OCI-LY7 (cell line): Measurements from ENCODE around the gene SERAC1. TPM values are rescaled to one million over a fixed set of nuclear protein-coding genes. Genes with fewer than 3 reads are reported as not detected.
A peak's percentile ranks its signal among the peaks of the same experiment; 100 is the strongest.

Source experiments
- BruUV-seq: library from RNA; stranded (reverse); fragments of 400-500 nt; replicated peaks from 2 replicates; lab custom pipeline; 2021; lab: Mats Ljungman, UMichigan
- CTCF ChIA-PET: fragments of 300-600 bp; sonication (Branson Sonifier 250); formaldehyde crosslinking; loops from one replicate; lab custom pipeline; 2022; ENCODE audit warnings: antibody characterized with exemption; ENCODE audit not compliant: unreplicated experiment; lab: Charles Lee
- POLR2A ChIA-PET: fragments of 300-600 bp; sonication (Branson Sonifier 250); formaldehyde crosslinking; loops from one replicate; lab custom pipeline; 2022; ENCODE audit warnings: antibody characterized with exemption; lab: Charles Lee
- DNase-seq: peaks from one replicate; pipeline ENCODE4 v3.0.0-alpha.2; 2015; ENCODE audit warnings: low spot score
- H2AFZ ChIP-seq: fragments of 200-600 bp; sonication (generic), shearing (Covaris generic); 2 replicates; pipeline ENCODE4 v1.6.1; 2014; ENCODE audit warnings: mild to moderate bottlenecking, antibody characterized with exemption, low read length, moderate library complexity
- H3K27ac ChIP-seq: fragments of 200-600 bp; sonication (generic); 2 replicates; pipeline ENCODE4 v1.5.1; 2014; ENCODE audit warnings: mixed run types, low read depth, mild to moderate bottlenecking, moderate library complexity, low read length, inconsistent platforms; ENCODE audit not compliant: poor library complexity, severe bottlenecking
- H3K36me3 ChIP-seq: fragments of 200-600 bp; sonication (generic); 2 replicates; pipeline ENCODE4 v1.6.1; 2014; ENCODE audit warnings: mild to moderate bottlenecking, antibody characterized with exemption, low read length, moderate library complexity, mixed read lengths; ENCODE audit not compliant: insufficient read depth
- H3K4me1 ChIP-seq: fragments of 200-600 bp; sonication (generic); 2 replicates; pipeline ENCODE4 v1.5.1; 2014; ENCODE audit warnings: mild to moderate bottlenecking, low read length; ENCODE audit not compliant: insufficient read depth, poor library complexity, severe bottlenecking
- H3K4me2 ChIP-seq: fragments of 200-600 bp; sonication (generic); 2 replicates; pipeline ENCODE4 v1.6.1; 2014; ENCODE audit warnings: mild to moderate bottlenecking, low read length
- H3K4me3 ChIP-seq: fragments of 200-600 bp; sonication (generic); 2 replicates; pipeline ENCODE4 v1.5.1; 2014; ENCODE audit warnings: mild to moderate bottlenecking, low read depth, low read length; ENCODE audit not compliant: poor library complexity, severe bottlenecking
- H3K79me2 ChIP-seq: fragments of 200-600 bp; sonication (generic); 2 replicates; pipeline ENCODE4 v1.6.1; 2016; ENCODE audit warnings: low read depth, mild to moderate bottlenecking, low read length, moderate library complexity, mixed read lengths; ENCODE audit not compliant: insufficient read depth
- H3K9me2 ChIP-seq: fragments of 200-600 bp; sonication (generic); 2 replicates; pipeline ENCODE4 v1.6.1; 2016; ENCODE audit warnings: mild to moderate bottlenecking, low read length, mixed read lengths; ENCODE audit not compliant: insufficient read depth
- H3K9me3 ChIP-seq: fragments of 200-600 bp; sonication (generic); 2 replicates; pipeline ENCODE4 v1.6.1; 2014; ENCODE audit warnings: mild to moderate bottlenecking, mixed run types, low read length, mixed read lengths
- H4K20me1 ChIP-seq: fragments of 200-600 bp; sonication (generic); 2 replicates; pipeline ENCODE4 v1.6.1; 2014; ENCODE audit warnings: mild to moderate bottlenecking, antibody characterized with exemption, low read length, moderate library complexity, mixed read lengths; ENCODE audit not compliant: insufficient read depth
- CTCF ChIP-seq: fragments of 200-600 bp; sonication (generic); conservative IDR thresholded peaks from 2 replicates; pipeline ENCODE4 v1.5.1; 2014; ENCODE audit warnings: mild to moderate bottlenecking, antibody characterized with exemption, low read length, moderate library complexity, mixed read lengths
- EZH2phosphoT487 ChIP-seq: fragments of 200-600 bp; sonication (generic); IDR thresholded peaks from 2 replicates; pipeline ENCODE4 v1.6.1; 2018; ENCODE audit warnings: low read depth, borderline replicate concordance, mild to moderate bottlenecking, mixed run types, antibody characterized with exemption, low read length, moderate library complexity, mixed read lengths
- intact Hi-C: fragments of 100-400 bp; cut with micrococcal nuclease; formaldehyde crosslinking; loops from one replicate; pipeline ENCODE4 v1.10.0; 2022; ENCODE audit not compliant: unreplicated experiment
- total RNA-seq, 2 experiments: library from RNA; depleted of rRNA in 1 of 2; stranded (reverse); fragments of >200 nt in 1 of 2; shearing (Covaris generic) in 1 of 2; gene quantifications; 2 replicates each; pipeline ENCODE4 v1.2.3, GENCODE V29; 2014 to 2022

The SERAC1 gene
- total RNA-seq, 2 experiments from 2014 or later = 3.0 to 6.9 TPM

- intact Hi-C loops = no loop called here
- H3K9me2 ChIP-seq = no peaks in the 10 kb centered on the region
- CTCF ChIA-PET = no interaction called here
- no TSS peak for BruUV-seq
- no peak overlapping the region for H3K4me2 ChIP-seq
- TF ChIP-seq EZH2phosphoT487 (no peak), CTCF (no peak)
- no peak overlapping the region for H3K27ac ChIP-seq
- H3K9me3 ChIP-seq = no peaks in the 10 kb centered on the region
- H4K20me1 ChIP-seq = no peaks in the 10 kb centered on the region
- H3K79me2 ChIP-seq = no peaks in the 10 kb centered on the region
- H2AFZ ChIP-seq = no peak overlapping the region
- no peaks in the 10 kb centered on the region for H3K4me1 ChIP-seq
- H3K36me3 ChIP-seq = no peaks in the 10 kb centered on the region
- H3K4me3 ChIP-seq = no peak overlapping the region
- DNase-seq = no peak
- POLR2A ChIA-PET = interaction anchor here (0.6 to 2.4 kb wide), 4 partner anchors 9 to 766 kb away, joined by 4 to 7 read pairs (median 5); no protein-coding TSS in a partner anchor
These were observed 17.4 kb downstream of the SERAC1 start for GRCh38 chr6:158150701-158151100.

GRCh38 chr6:158149641-158150040, 18.4 kb downstream of the SERAC1 start:
- no TSS peak for BruUV-seq
- ChIA-PET CTCF (no interaction called here), POLR2A (interaction anchor here (0.6 to 2.4 kb wide), 5 partner anchors 10 to 299 kb away, joined by 3 to 7 read pairs (median 3); no protein-coding TSS in a partner anchor)
- intact Hi-C loops = no loop called here
- Histone ChIP-seq H3K36me3 (no peaks in the 10 kb centered on the region), H3K4me3 (no peak overlapping the region), H3K9me2 (no peaks in the 10 kb centered on the region), H2AFZ (no peak overlapping the region), H3K79me2 (no peaks in the 10 kb centered on the region), H3K9me3 (no peaks in the 10 kb centered on the region), H3K4me1 (no peaks in the 10 kb centered on the region), H4K20me1 (no peaks in the 10 kb centered on the region), H3K4me2 (no peak overlapping the region), H3K27ac (no peak overlapping the region)
- TF ChIP-seq CTCF (no peak), EZH2phosphoT487 (no peak)
- DNase-seq = no peak

GRCh38 chr6:158143700-158144099, 24.4 kb downstream of the SERAC1 start:
- H2AFZ ChIP-seq = no peak overlapping the region
- H3K4me3 ChIP-seq = no peak overlapping the region
- H3K27ac ChIP-seq = no peak overlapping the region
- POLR2A ChIA-PET = no interaction called here
- intact Hi-C loops = no loop called here
- H3K4me2 ChIP-seq = no peak overlapping the region
- H3K36me3 ChIP-seq = 0 out of 2 replicates have a peak, but pooled peaks cover 3% of the 10 kb centered on the region
- no peaks in the 10 kb centered on the region for H3K4me1 ChIP-seq
- DNase-seq = peak; percentile 11
- H4K20me1 ChIP-seq = no peaks in the 10 kb centered on the region
- no peaks in the 10 kb centered on the region for H3K9me3 ChIP-seq
- BruUV-seq = no TSS peak
- H3K9me2 ChIP-seq = no peaks in the 10 kb centered on the region
- TF ChIP-seq EZH2phosphoT487 (no peak), CTCF (peak; percentile 74)
- H3K79me2 ChIP-seq = no peaks in the 10 kb centered on the region
- CTCF ChIA-PET = no interaction called here
